Measurements from ENCODE around the gene OPHN1. TPM values are rescaled to one million over a fixed set of nuclear protein-coding genes. Genes with fewer than 3 reads are reported as not detected.

OPHN1 gene
- total RNA-seq, 2 donors from 2014 or later, result 5.0 to 5.9 TPM

- DNase-seq (ENCODE audit: low spot score) (no peak), ATAC-seq (ENCODE audit: insufficient number of reproducible peaks, low FRiP score, low read depth) (no peak)
- TF ChIP-seq, protein P1, sequence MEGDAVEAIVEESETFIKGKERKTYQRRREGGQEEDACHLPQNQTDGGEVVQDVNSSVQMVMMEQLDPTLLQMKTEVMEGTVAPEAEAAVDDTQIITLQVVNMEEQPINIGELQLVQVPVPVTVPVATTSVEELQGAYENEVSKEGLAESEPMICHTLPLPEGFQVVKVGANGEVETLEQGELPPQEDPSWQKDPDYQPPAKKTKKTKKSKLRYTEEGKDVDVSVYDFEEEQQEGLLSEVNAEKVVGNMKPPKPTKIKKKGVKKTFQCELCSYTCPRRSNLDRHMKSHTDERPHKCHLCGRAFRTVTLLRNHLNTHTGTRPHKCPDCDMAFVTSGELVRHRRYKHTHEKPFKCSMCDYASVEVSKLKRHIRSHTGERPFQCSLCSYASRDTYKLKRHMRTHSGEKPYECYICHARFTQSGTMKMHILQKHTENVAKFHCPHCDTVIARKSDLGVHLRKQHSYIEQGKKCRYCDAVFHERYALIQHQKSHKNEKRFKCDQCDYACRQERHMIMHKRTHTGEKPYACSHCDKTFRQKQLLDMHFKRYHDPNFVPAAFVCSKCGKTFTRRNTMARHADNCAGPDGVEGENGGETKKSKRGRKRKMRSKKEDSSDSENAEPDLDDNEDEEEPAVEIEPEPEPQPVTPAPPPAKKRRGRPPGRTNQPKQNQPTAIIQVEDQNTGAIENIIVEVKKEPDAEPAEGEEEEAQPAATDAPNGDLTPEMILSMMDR (IDR thresholded peaks at IDR 0.05), result no peak
- H3K4me1 ChIP-seq (ENCODE audit: control insufficient read depth in 1 of 2, low read depth in 2 of 2), result peaks cover 0 to 11% of the 10 kb centered on the region in 2 donors
- no peaks in the 10 kb centered on the region for H3K9me3 ChIP-seq
- H3K4me3 ChIP-seq, result no peak overlapping the region
- H3K36me3 ChIP-seq, result no peaks in the 10 kb centered on the region
- no peak overlapping the region for H3K27ac ChIP-seq
- H3K27me3 ChIP-seq (replicated peaks; ENCODE audit: insufficient read depth), result no peaks in the 10 kb centered on the region
These were observed 383.8 kb downstream of the OPHN1 start for GRCh38 chrX:68049466-68049865.

DNA sequence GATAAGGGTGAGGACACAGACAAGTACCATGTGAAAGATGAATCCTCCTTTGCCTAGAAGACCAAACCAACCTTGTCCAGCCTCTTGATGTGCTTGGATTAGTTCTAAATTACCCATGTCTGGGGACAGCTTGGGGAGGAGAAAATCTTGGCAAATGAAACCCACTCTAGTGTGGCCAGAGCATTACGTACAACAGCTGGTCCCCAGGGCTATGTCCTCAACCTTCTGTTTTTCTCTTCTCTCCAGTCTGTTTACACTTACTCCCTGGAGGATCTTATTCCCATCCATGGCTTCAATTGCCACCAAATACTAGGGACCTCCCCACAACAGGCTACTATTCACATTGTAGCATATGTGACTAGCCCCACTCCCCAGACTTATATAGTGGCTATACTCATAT, 384.5 kb downstream of the OPHN1 start:
- Histone ChIP-seq H3K36me3 (no peaks in the 10 kb centered on the region), H3K9me3 (no peaks in the 10 kb centered on the region), H3K4me1 (ENCODE audit: control insufficient read depth in 1 of 2, low read depth in 2 of 2) (peaks cover 0 to 15% of the 10 kb centered on the region in 2 donors), H3K27ac (no peak overlapping the region), H3K27me3 (replicated peaks; ENCODE audit: insufficient read depth) (no peaks in the 10 kb centered on the region), H3K4me3 (no peak overlapping the region)
- TF ChIP-seq, protein P1 (IDR thresholded peaks at IDR 0.05), result no peak
- no peak for ATAC-seq (ENCODE audit: insufficient number of reproducible peaks, low FRiP score, low read depth)
- DNase-seq (ENCODE audit: low spot score), result no peak

DNA sequence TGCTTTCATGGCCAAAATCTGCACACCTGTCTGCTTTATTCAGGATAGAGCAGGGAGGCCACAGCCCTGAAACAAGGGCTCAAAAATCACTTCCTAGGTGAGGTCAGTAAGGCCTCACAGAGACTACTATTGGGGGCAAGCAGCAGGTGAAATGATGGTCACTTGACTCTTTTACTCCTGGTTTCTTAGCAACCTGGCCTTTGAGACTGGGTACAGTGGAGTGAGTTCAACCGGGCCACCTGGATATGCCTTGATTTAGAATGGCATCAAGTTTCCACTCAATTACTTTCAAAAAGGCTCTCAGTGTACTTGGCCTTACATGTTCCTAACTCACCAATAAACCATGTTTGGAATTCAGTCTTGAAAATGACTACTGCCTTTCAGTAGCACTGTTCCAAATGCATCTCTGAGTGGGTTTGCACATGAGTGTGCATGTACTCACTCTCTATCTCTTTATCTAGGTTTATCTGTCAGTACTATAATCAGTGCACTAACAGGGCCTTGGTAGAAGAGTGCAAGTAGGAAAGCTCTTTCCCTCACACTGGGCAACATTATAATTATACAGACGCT, 388.2 kb downstream of the OPHN1 start:
- H3K9me3 ChIP-seq, result no peaks in the 10 kb centered on the region
- H3K27me3 ChIP-seq (replicated peaks; ENCODE audit: insufficient read depth), result no peaks in the 10 kb centered on the region
- DNase-seq (ENCODE audit: low spot score), result no peak
- H3K27ac ChIP-seq, result no peak overlapping the region
- no peak for ATAC-seq (ENCODE audit: insufficient number of reproducible peaks, low FRiP score, low read depth)
- peaks cover 0 to 15% of the 10 kb centered on the region in 2 donors for H3K4me1 ChIP-seq (ENCODE audit: control insufficient read depth in 1 of 2, low read depth in 2 of 2)
- TF ChIP-seq, protein P1 (IDR thresholded peaks at IDR 0.05), result no peak
- no peak overlapping the region for H3K4me3 ChIP-seq
- H3K36me3 ChIP-seq, result no peaks in the 10 kb centered on the region

DNA sequence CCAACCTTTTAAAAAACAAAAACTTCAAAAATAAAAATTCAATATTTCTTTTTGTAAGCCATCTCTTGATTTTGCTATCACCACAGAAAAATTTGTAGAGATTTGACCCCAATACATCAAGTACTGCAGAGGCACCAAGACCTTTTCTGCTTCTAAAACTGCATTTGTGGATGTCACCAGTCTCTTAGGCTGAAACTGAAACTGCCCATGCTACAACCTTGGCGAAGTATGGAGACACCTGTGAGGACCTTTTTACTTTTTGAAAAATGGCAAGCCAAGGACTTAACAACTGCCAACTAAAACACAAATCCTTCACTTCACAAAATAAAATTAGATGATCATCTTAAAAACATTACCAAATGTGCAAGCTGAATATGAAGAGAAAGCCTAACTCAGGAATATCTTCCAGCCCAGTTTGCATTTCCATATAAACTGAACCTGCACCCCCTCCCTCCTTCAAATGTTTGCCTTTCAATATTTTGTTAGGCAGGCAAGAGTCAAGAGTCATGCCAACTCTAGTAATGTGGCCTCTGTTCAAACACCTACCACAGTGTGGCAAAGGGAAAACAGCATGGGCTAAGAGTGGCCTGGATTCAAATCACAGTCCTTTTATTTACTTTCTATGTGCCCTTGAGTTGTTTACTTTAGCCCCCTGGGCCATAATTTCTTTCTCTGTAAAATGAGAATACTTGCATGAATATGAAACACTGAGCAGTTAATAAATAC, 389.4 kb downstream of the OPHN1 start:
- Histone ChIP-seq H3K27ac (no peak overlapping the region), H3K9me3 (no peaks in the 10 kb centered on the region), H3K4me3 (no peak overlapping the region), H3K27me3 (replicated peaks; ENCODE audit: insufficient read depth) (no peaks in the 10 kb centered on the region), H3K36me3 (no peaks in the 10 kb centered on the region), H3K4me1 (ENCODE audit: control insufficient read depth in 1 of 2, low read depth in 2 of 2) (peaks cover 0 to 15% of the 10 kb centered on the region in 2 donors)
- TF ChIP-seq, protein P1 (IDR thresholded peaks at IDR 0.05), result no peak
- ATAC-seq (ENCODE audit: insufficient number of reproducible peaks, low FRiP score, low read depth) (no peak), DNase-seq (ENCODE audit: low spot score) (no peak)

- Histone ChIP-seq H3K4me3 (no peak overlapping the region), H3K9me3 (no peaks in the 10 kb centered on the region), H3K27ac (no peak overlapping the region), H3K4me1 (ENCODE audit: control insufficient read depth in 1 of 2, low read depth in 2 of 2) (peaks cover 0 to 15% of the 10 kb centered on the region in 2 donors), H3K27me3 (replicated peaks; ENCODE audit: insufficient read depth) (no peaks in the 10 kb centered on the region), H3K36me3 (no peaks in the 10 kb centered on the region)
- no peak for DNase-seq (ENCODE audit: low spot score)
- ATAC-seq (ENCODE audit: insufficient number of reproducible peaks, low FRiP score, low read depth), result no peak
- TF ChIP-seq, protein P1 (IDR thresholded peaks at IDR 0.05), result no peak
These were observed 392.2 kb downstream of the OPHN1 start for GRCh38 chrX:68041110-68041509.
